Endothelial cell of umbilical vein (primary cell): ENCODE results near the gene TRIM36.

Experiments used
- CTCF ChIP-seq, 2 donors: IDR thresholded peaks; 1 replicate in 1 of 2; 2 replicates in 1 of 2; pipeline ENCODE4 v1.5.1; 2011; ENCODE audit warnings: low read length in 2 of 2, mild to moderate bottlenecking in 2 of 2, moderate library complexity in 2 of 2, control low read depth in 1 of 2, inconsistent platforms in 1 of 2, low read depth in 1 of 2; ENCODE audit not compliant: insufficient read depth in 1 of 2; ENCODE audit errors: extremely low read depth in 1 of 2
- EZH2 ChIP-seq: IDR thresholded peaks from 2 replicates; pipeline ENCODE4 v1.6.1; 2012; ENCODE audit warnings: borderline replicate concordance, low read depth, mild to moderate bottlenecking, moderate library complexity, low read length, inconsistent platforms; ENCODE audit not compliant: severe bottlenecking
- GATA2 ChIP-seq: IDR thresholded peaks from 2 replicates; pipeline ENCODE4 v1.7.0; 2011; ENCODE audit warnings: low read depth, mild to moderate bottlenecking, moderate library complexity, mixed read lengths, low read length; ENCODE audit not compliant: insufficient read length, insufficient read depth
- JUN ChIP-seq: IDR thresholded peaks from 2 replicates; pipeline ENCODE4 v1.6.1; 2011; ENCODE audit warnings: borderline replicate concordance, low read depth; ENCODE audit not compliant: insufficient read length, insufficient read depth
- POLR2A ChIP-seq: IDR thresholded peaks from 2 replicates; pipeline ENCODE4 v1.6.1; 2012; ENCODE audit warnings: low read depth, mild to moderate bottlenecking, control low read depth, low read length
- POLR2AphosphoS5 ChIP-seq: IDR thresholded peaks from 2 replicates; pipeline ENCODE4 v1.6.1; 2012; ENCODE audit warnings: low read depth, mild to moderate bottlenecking, control low read depth, low read length, moderate library complexity; ENCODE audit not compliant: insufficient read depth
- TF ChIP-seq, protein P1 (sequence below): IDR thresholded peaks from 2 replicates; pipeline ENCODE4 v1.6.1; 2011; ENCODE audit not compliant: insufficient read depth, insufficient read length

GRCh38 chr5:115166744-115167393 lies 2.8 kb downstream of the TRIM36 start:
- TF ChIP-seq CTCF (IDR thresholded peaks at IDR 0.05; ENCODE audit: extremely low read depth in 1 of 2, insufficient read depth in 1 of 2, low read depth in 1 of 2, low read length in 2 of 2) (no peak), POLR2A (no peak), EZH2 (no peak), JUN (no peak), GATA2 (no peak), POLR2AphosphoS5 (no peak)
- TF ChIP-seq, protein P1, sequence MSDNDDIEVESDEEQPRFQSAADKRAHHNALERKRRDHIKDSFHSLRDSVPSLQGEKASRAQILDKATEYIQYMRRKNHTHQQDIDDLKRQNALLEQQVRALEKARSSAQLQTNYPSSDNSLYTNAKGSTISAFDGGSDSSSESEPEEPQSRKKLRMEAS: no peak
